CD8-positive, alpha-beta memory T cell (primary cell): ENCODE results near the gene POU6F2. TPM values are rescaled to one million over a fixed set of nuclear protein-coding genes. Genes with fewer than 3 reads are reported as not detected.

ENCODE experiments used
- CTCF ChIA-PET: fragments of 350-600 bp; sonication (Branson Sonifier 250); formaldehyde crosslinking; loops from one replicate; lab custom pipeline; 2021; ENCODE audit warnings: antibody characterized with exemption; lab: Charles Lee
- POLR2A ChIA-PET: fragments of 350-600 bp; sonication (Branson Sonifier 250); formaldehyde crosslinking; loops from one replicate; lab custom pipeline; 2021; ENCODE audit warnings: antibody characterized with exemption; lab: Charles Lee
- DNase-seq, 5 donors: peaks; one replicate each; pipeline versions ENCODE4 v3.0.0 to v3.0.0-alpha.2; 2020 to 2022; ENCODE audit warnings: mixed read lengths in 1 of 5
- H3K27ac ChIP-seq: one replicate; pipeline ENCODE4 v1.7.0; 2013; ENCODE audit warnings: low read depth, mild to moderate bottlenecking, low read length, moderate library complexity
- H3K27me3 ChIP-seq: 2 replicates; pipeline ENCODE4 v1.7.0; 2013; ENCODE audit warnings: low read length, mild to moderate bottlenecking; ENCODE audit not compliant: insufficient read depth, poor library complexity, severe bottlenecking
- H3K36me3 ChIP-seq: 2 replicates; pipeline ENCODE4 v1.7.0; 2013; ENCODE audit warnings: mild to moderate bottlenecking, low read length, moderate library complexity; ENCODE audit not compliant: insufficient read depth
- H3K4me1 ChIP-seq: 2 replicates; pipeline ENCODE4 v1.7.0; 2013; ENCODE audit warnings: mild to moderate bottlenecking, low read length, moderate library complexity; ENCODE audit not compliant: insufficient read depth
- H3K4me3 ChIP-seq: 2 replicates; pipeline ENCODE4 v1.7.0; 2013; ENCODE audit warnings: mild to moderate bottlenecking, low read length
- H3K9me3 ChIP-seq: 2 replicates; pipeline ENCODE4 v1.7.0; 2013; ENCODE audit warnings: mild to moderate bottlenecking, low read length
- H3K27ac Mint-ChIP-seq, 8 donors: one replicate each; pipeline ENCODE4 v1.8.0; 2020 to 2021; ENCODE audit warnings: mixed read lengths in 8 of 8, mild to moderate bottlenecking in 6 of 8, inconsistent platforms in 3 of 8, moderate library complexity in 3 of 8
- H3K27me3 Mint-ChIP-seq, 2 donors: one replicate each; pipeline ENCODE4 v1.8.0; 2020 to 2021; ENCODE audit warnings: mixed read lengths in 2 of 2, mild to moderate bottlenecking in 1 of 2, moderate library complexity in 1 of 2
- H3K36me3 Mint-ChIP-seq, 3 donors: one replicate each; pipeline ENCODE4 v1.8.0; 2020 to 2021; ENCODE audit warnings: mixed read lengths in 3 of 3, inconsistent platforms in 1 of 3, mild to moderate bottlenecking in 1 of 3
- H3K4me1 Mint-ChIP-seq, 3 donors: one replicate each; pipeline ENCODE4 v1.8.0; 2020 to 2021; ENCODE audit warnings: mixed read lengths in 3 of 3, inconsistent platforms in 1 of 3, mild to moderate bottlenecking in 1 of 3
- H3K4me3 Mint-ChIP-seq, 7 donors: one replicate each; pipeline ENCODE4 v1.8.0; 2020 to 2021; ENCODE audit warnings: mixed read lengths in 7 of 7, mild to moderate bottlenecking in 6 of 7, moderate library complexity in 4 of 7, inconsistent platforms in 2 of 7
- H3K9me3 Mint-ChIP-seq, 5 donors: one replicate each; pipeline ENCODE4 v1.8.0; 2020 to 2022; ENCODE audit warnings: mixed read lengths in 5 of 5, mild to moderate bottlenecking in 3 of 5, moderate library complexity in 2 of 5, inconsistent platforms in 1 of 5
- polyA plus RNA-seq: library from polyadenylated mRNA; unstranded; fragments of 300-500 nt; fragmentation: Illumina TruSeq; gene quantifications from one replicate; pipeline ENCODE4 v1.2.3, GENCODE V29; 2021
- total RNA-seq, 2 experiments: library from RNA; stranded (reverse); gene quantifications; one replicate each; pipeline ENCODE4 v1.2.3, GENCODE V29; 2021

POU6F2 gene
- total and polyA plus RNA-seq, 3 experiments from 2014 or later = not detected

GRCh38 chr7:39095875-39096619 lies 118.3 kb downstream of the POU6F2 start:
- H3K27ac Mint-ChIP-seq = no peak overlapping the region
- Histone ChIP-seq H3K4me3 (no peak overlapping the region), H3K4me1 (no peaks in the 10 kb centered on the region), H3K9me3 (no peaks in the 10 kb centered on the region), H3K36me3 (no peaks in the 10 kb centered on the region), H3K27ac (no peak overlapping the region), H3K27me3 (no peaks in the 10 kb centered on the region)
- CTCF ChIA-PET = no interaction called here
- peaks cover 0 to 3% (median 0%) of the 10 kb centered on the region in 5 donors for H3K9me3 Mint-ChIP-seq
- DNase-seq = no peak
- H3K36me3 Mint-ChIP-seq = no peaks in the 10 kb centered on the region
- no peaks in the 10 kb centered on the region for H3K27me3 Mint-ChIP-seq
- POLR2A ChIA-PET = no interaction called here
- H3K4me1 Mint-ChIP-seq = no peaks in the 10 kb centered on the region
- no peak overlapping the region for H3K4me3 Mint-ChIP-seq

- H3K9me3 ChIP-seq = no peaks in the 10 kb centered on the region
- no peaks in the 10 kb centered on the region for H3K4me1 ChIP-seq
- Mint-ChIP-seq H3K27ac (no peak overlapping the region), H3K27me3 (peaks cover 0 to 2% of the 10 kb centered on the region in 2 donors), H3K36me3 (no peaks in the 10 kb centered on the region), H3K4me1 (no peaks in the 10 kb centered on the region), H3K4me3 (no peak overlapping the region), H3K9me3 (peaks cover 0 to 3% (median 0%) of the 10 kb centered on the region in 5 donors)
- DNase-seq = no peak
- no peak overlapping the region for H3K27ac ChIP-seq
- no peak overlapping the region for H3K4me3 ChIP-seq
- ChIA-PET POLR2A (no interaction called here), CTCF (no interaction called here)
- no peaks in the 10 kb centered on the region for H3K27me3 ChIP-seq
- no peaks in the 10 kb centered on the region for H3K36me3 ChIP-seq
These were observed 120.8 kb downstream of the POU6F2 start for GRCh38 chr7:39098506-39098905.

GRCh38 chr7:39099146-39099545 lies 121.4 kb downstream of the POU6F2 start:
- Mint-ChIP-seq H3K4me1 (no peaks in the 10 kb centered on the region), H3K36me3 (no peaks in the 10 kb centered on the region), H3K27ac (no peak overlapping the region), H3K4me3 (no peak overlapping the region), H3K9me3 (peaks cover 0 to 3% (median 0%) of the 10 kb centered on the region in 5 donors), H3K27me3 (peaks cover 0 to 5% of the 10 kb centered on the region in 2 donors)
- H3K27me3 ChIP-seq = no peaks in the 10 kb centered on the region
- no peaks in the 10 kb centered on the region for H3K36me3 ChIP-seq
- ChIA-PET POLR2A (no interaction called here), CTCF (no interaction called here)
- no peaks in the 10 kb centered on the region for H3K4me1 ChIP-seq
- DNase-seq = no peak
- no peak overlapping the region for H3K4me3 ChIP-seq
- H3K9me3 ChIP-seq = no peaks in the 10 kb centered on the region
- H3K27ac ChIP-seq = no peak overlapping the region

- H3K27me3 ChIP-seq = no peaks in the 10 kb centered on the region
- peaks cover 2 to 5% of the 10 kb centered on the region in 2 donors for H3K27me3 Mint-ChIP-seq
- no peak overlapping the region for H3K4me3 Mint-ChIP-seq
- no peaks in the 10 kb centered on the region for H3K4me1 ChIP-seq
- H3K4me3 ChIP-seq = no peak overlapping the region
- H3K9me3 ChIP-seq = no peaks in the 10 kb centered on the region
- H3K4me1 Mint-ChIP-seq = no peaks in the 10 kb centered on the region
- no peaks in the 10 kb centered on the region for H3K36me3 Mint-ChIP-seq
- H3K27ac Mint-ChIP-seq = no peak overlapping the region
- ChIA-PET POLR2A (no interaction called here), CTCF (no interaction called here)
- peaks cover 0 to 3% (median 0%) of the 10 kb centered on the region in 5 donors for H3K9me3 Mint-ChIP-seq
- H3K36me3 ChIP-seq = no peaks in the 10 kb centered on the region
- no peak for DNase-seq
- no peak overlapping the region for H3K27ac ChIP-seq
These were observed 122.6 kb downstream of the POU6F2 start for GRCh38 chr7:39100270-39100669.

GRCh38 chr7:39102234-39102633 lies 124.5 kb downstream of the POU6F2 start:
- Histone ChIP-seq H3K36me3 (no peaks in the 10 kb centered on the region), H3K4me3 (no peak overlapping the region), H3K27me3 (no peaks in the 10 kb centered on the region), H3K27ac (no peak overlapping the region), H3K4me1 (no peaks in the 10 kb centered on the region), H3K9me3 (no peaks in the 10 kb centered on the region)
- DNase-seq = no peak
- Mint-ChIP-seq H3K4me1 (no peaks in the 10 kb centered on the region), H3K4me3 (no peak overlapping the region), H3K36me3 (no peaks in the 10 kb centered on the region), H3K9me3 (peaks cover 0 to 3% (median 0%) of the 10 kb centered on the region in 5 donors), H3K27me3 (peaks cover 4 to 5% of the 10 kb centered on the region in 2 donors), H3K27ac (no peak overlapping the region)
- ChIA-PET POLR2A (no interaction called here), CTCF (no interaction called here)

GRCh38 chr7:39105720-39106119 lies 128.0 kb downstream of the POU6F2 start:
- no peaks in the 10 kb centered on the region for H3K4me1 ChIP-seq
- POLR2A ChIA-PET = no interaction called here
- no peaks in the 10 kb centered on the region for H3K9me3 ChIP-seq
- no peak overlapping the region for H3K4me3 Mint-ChIP-seq
- H3K4me3 ChIP-seq = no peak overlapping the region
- no peaks in the 10 kb centered on the region for H3K4me1 Mint-ChIP-seq
- CTCF ChIA-PET = no interaction called here
- DNase-seq = no peak
- no peaks in the 10 kb centered on the region for H3K27me3 ChIP-seq
- no peak overlapping the region for H3K27ac Mint-ChIP-seq
- no peaks in the 10 kb centered on the region for H3K36me3 Mint-ChIP-seq
- H3K9me3 Mint-ChIP-seq = peaks cover 0 to 4% (median 0%) of the 10 kb centered on the region in 5 donors
- H3K36me3 ChIP-seq = no peaks in the 10 kb centered on the region
- H3K27ac ChIP-seq = no peak overlapping the region
- peaks cover 4 to 5% of the 10 kb centered on the region in 2 donors for H3K27me3 Mint-ChIP-seq

- no peak overlapping the region for H3K4me3 ChIP-seq
- no peaks in the 10 kb centered on the region for H3K27me3 ChIP-seq
- no peak overlapping the region for H3K27ac ChIP-seq
- ChIA-PET POLR2A (no interaction called here), CTCF (no interaction called here)
- Mint-ChIP-seq H3K4me3 (no peak overlapping the region), H3K27ac (no peak overlapping the region), H3K4me1 (peaks cover 0 to 3% (median 0%) of the 10 kb centered on the region in 3 donors), H3K9me3 (no peaks in the 10 kb centered on the region), H3K27me3 (peaks cover 5 to 21% of the 10 kb centered on the region in 2 donors), H3K36me3 (no peaks in the 10 kb centered on the region)
- no peak for DNase-seq
- no peaks in the 10 kb centered on the region for H3K36me3 ChIP-seq
- no peaks in the 10 kb centered on the region for H3K4me1 ChIP-seq
- no peaks in the 10 kb centered on the region for H3K9me3 ChIP-seq
These were observed 148.1 kb downstream of the POU6F2 start for GRCh38 chr7:39125846-39126245.

GRCh38 chr7:39127058-39127457 lies 149.3 kb downstream of the POU6F2 start:
- CTCF ChIA-PET = no interaction called here
- peaks cover 0 to 4% (median 0%) of the 10 kb centered on the region in 3 donors for H3K4me1 Mint-ChIP-seq
- H3K27ac ChIP-seq = no peak overlapping the region
- H3K4me3 ChIP-seq = no peak overlapping the region
- no peaks in the 10 kb centered on the region for H3K27me3 ChIP-seq
- no peaks in the 10 kb centered on the region for H3K9me3 ChIP-seq
- H3K27ac Mint-ChIP-seq = no peak overlapping the region
- H3K27me3 Mint-ChIP-seq = peaks cover 7 to 25% of the 10 kb centered on the region in 2 donors
- no peaks in the 10 kb centered on the region for H3K4me1 ChIP-seq
- no peaks in the 10 kb centered on the region for H3K36me3 ChIP-seq
- no peak overlapping the region for H3K4me3 Mint-ChIP-seq
- no peaks in the 10 kb centered on the region for H3K9me3 Mint-ChIP-seq
- DNase-seq = no peak
- H3K36me3 Mint-ChIP-seq = no peaks in the 10 kb centered on the region
- POLR2A ChIA-PET = no interaction called here
